Central memory CD8-positive, alpha-beta T cell (primary cell): ENCODE measurements around the gene MYOG.

Source experiments
- ATAC-seq: fragments of 150-1000 bp; cut with Tn5 transposase; replicated peaks from 2 replicates; pipeline ENCODE4 v1.10.0; 2022; ENCODE audit warnings: mild to moderate bottlenecking, moderate FRiP score, moderate number of reproducible peaks; ENCODE audit not compliant: poor library complexity, severe bottlenecking; ENCODE audit errors: extremely low read depth
- DNase-seq, 2 donors: peaks; one replicate each; pipeline ENCODE4 v3.0.0; 2021; ENCODE audit warnings: low spot score in 2 of 2
- H3K27ac Mint-ChIP-seq: one replicate; pipeline ENCODE4 v1.8.0; 2022; ENCODE audit warnings: low read depth, mild to moderate bottlenecking, moderate library complexity, mixed read lengths
- H3K27me3 Mint-ChIP-seq: one replicate; pipeline ENCODE4 v1.8.0; 2022; ENCODE audit warnings: mixed read lengths
- H3K36me3 Mint-ChIP-seq: one replicate; pipeline ENCODE4 v1.8.0; 2022; ENCODE audit warnings: mild to moderate bottlenecking, moderate library complexity, mixed read lengths; ENCODE audit not compliant: insufficient read depth
- H3K4me1 Mint-ChIP-seq: one replicate; pipeline ENCODE4 v1.8.0; 2022; ENCODE audit warnings: mixed read lengths
- H3K4me3 Mint-ChIP-seq: one replicate; pipeline ENCODE4 v1.8.0; 2022; ENCODE audit warnings: mild to moderate bottlenecking, moderate library complexity, mixed read lengths
- H3K9me3 Mint-ChIP-seq: one replicate; pipeline ENCODE4 v1.8.0; 2022; ENCODE audit warnings: mixed read lengths

The MYOG gene

DNA sequence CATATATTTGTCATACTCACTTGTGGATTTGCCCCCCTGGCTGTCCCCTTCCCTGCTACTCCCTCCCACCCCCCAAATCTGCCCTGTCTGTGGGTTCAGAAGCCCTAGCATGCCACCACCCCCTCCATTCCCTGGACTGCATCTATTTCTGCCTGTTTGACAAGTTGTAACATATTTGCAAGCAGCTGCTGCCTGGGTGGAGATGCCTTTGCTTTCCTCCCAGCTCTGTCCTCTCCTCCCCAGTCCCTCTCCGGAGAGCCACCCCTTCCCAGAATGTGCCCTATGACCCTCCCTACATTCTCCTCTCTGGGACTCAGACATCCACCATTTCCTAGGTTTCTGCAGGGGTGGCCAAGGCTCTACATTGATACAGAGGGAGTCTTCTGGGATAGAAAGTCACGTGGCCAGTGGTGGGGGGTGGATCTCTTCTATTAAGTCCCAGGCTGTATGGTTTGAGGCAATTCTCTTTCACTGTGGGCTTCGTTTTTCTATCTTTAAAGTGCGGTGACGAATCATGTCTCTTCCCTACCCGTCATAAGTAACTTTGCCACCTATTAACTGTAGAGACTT lies 6.0 kb upstream of the MYOG start:
- H3K4me3 Mint-ChIP-seq = no peak overlapping the region

DNA sequence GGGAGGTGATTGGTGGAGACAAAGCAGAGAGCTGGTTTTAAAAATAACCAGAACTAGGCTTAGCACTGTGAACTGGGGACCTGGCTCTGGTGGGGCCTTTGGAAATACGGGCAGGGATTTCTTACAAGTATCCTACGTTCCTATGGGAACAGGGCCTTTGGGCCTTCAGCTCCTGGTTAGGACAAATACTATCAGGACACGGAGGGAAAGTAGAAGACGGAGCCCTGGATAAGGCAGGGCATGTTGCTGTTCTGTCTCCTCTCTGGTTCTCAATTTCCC lies 5.3 kb upstream of the MYOG start:
- H3K9me3 Mint-ChIP-seq = peaks cover 18% of the 10 kb centered on the region
- DNase-seq (no peak), ATAC-seq (no peak)
- no peaks in the 10 kb centered on the region for H3K4me1 Mint-ChIP-seq
- H3K27ac Mint-ChIP-seq = no peak overlapping the region
- H3K4me3 Mint-ChIP-seq = no peak overlapping the region
- no peaks in the 10 kb centered on the region for H3K36me3 Mint-ChIP-seq
- H3K27me3 Mint-ChIP-seq = peaks cover 82% of the 10 kb centered on the region

More for the DNA sequence above, 6.0 kb upstream of the MYOG start:
- ATAC-seq (no peak), DNase-seq (peak in 1 of 2 donors; percentile 0)
- Mint-ChIP-seq H3K36me3 (no peaks in the 10 kb centered on the region), H3K4me1 (no peaks in the 10 kb centered on the region), H3K27me3 (peaks cover 82% of the 10 kb centered on the region), H3K9me3 (peaks cover 18% of the 10 kb centered on the region), H3K27ac (no peak overlapping the region)

DNA sequence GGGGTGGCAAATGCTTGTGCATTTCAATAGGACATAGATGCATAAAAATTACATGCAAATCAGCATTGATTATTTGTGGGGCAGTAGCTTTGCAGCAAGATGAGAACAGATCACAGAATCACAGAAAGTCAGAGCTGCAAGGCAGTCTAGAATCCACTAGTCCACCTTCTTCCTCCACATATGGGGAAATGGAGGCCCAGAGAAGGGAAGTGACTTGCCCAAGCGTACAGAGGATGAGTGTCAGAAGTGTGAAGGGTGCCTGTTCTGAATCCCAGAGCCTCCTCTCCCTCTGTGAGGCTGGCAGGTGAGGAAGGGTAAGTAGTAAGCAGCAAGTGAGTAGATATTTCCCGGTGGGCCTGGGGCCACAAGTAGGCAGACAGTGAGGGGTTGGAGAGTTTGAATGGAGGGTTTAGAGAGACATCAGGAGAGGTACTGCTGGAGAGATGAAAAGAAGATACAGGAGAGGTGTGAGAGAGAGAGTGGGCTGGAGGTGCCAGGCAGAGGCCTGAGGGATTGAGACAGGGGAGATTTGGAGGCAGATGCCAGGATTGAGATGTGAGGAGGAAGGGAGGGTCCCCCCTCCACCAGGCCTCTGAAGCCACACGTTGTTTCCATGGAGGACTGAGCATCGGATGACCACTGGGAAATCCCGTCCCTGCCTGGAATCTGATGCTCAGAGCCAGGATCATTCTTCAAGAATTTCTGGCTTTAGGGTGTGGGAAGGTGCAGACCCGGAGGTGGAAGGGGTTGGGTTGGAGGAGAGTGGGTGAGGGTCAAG lies 4.8 kb upstream of the MYOG start:
- peak in 1 of 2 donors; percentile 5 for DNase-seq
- Mint-ChIP-seq H3K4me3 (no peak overlapping the region), H3K36me3 (no peaks in the 10 kb centered on the region), H3K27me3 (peaks cover 77% of the 10 kb centered on the region), H3K27ac (no peak overlapping the region), H3K4me1 (no peaks in the 10 kb centered on the region), H3K9me3 (peaks cover 14% of the 10 kb centered on the region)
- no peak for ATAC-seq

DNA sequence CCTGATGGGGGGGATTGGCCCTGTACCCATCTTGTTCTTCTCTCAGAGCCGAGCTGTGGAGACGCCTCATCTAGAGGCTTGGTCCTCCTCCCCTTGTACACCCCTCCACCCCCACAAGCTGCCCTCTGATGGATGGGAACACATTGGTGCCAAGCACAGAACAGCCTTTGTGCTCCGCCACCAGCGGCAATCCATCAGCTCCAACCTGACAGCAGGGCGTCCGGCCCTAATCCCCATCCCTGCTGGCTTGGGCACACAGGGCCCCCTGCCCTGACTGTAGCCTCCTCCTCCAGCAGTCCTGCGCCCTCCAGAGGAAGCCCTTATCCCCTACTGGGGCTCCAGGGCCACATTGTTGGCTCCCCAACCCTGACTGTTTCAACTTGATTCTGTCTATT lies 3.8 kb upstream of the MYOG start:
- H3K4me1 Mint-ChIP-seq = no peaks in the 10 kb centered on the region
- peaks cover 5% of the 10 kb centered on the region for H3K9me3 Mint-ChIP-seq
- ATAC-seq (no peak), DNase-seq (no peak)
- no peaks in the 10 kb centered on the region for H3K36me3 Mint-ChIP-seq
- H3K27ac Mint-ChIP-seq = no peak overlapping the region
- no peak overlapping the region for H3K4me3 Mint-ChIP-seq
- H3K27me3 Mint-ChIP-seq = peaks cover 68% of the 10 kb centered on the region

DNA sequence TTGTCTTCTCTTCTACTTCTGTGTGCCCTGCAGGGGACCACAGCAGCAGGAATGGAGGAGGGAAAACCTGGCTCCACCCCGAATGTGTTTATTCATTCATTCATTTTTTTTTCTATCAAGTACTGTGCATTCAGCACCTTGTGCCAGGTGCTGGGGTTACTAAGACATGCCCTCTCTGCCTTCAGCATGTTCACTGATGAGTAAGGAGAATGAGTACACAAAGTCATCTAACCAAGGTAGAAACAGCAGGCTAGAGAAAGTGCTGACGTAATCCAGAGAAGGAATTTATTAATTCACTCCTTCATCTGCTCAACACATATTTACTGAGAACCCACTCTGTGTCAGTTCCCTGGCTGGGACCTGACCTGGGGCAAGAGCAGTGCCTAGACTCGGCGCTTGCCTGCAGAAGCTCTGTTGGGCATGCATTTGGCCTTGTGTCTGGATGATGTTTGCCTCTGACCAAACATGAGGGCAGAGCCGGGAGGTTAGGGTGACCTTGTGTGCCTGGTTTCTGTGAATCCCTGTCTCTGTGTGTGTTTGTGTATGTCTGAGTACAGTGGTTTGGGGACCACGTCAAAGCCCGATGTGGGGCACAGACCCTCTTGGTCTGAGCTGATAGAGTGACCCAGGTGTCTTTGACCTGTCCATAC lies 3.3 kb upstream of the MYOG start:
- ATAC-seq = no peak
- no peaks in the 10 kb centered on the region for H3K36me3 Mint-ChIP-seq
- H3K27me3 Mint-ChIP-seq = peaks cover 64% of the 10 kb centered on the region
- no peak for DNase-seq
- no peaks in the 10 kb centered on the region for H3K9me3 Mint-ChIP-seq
- H3K27ac Mint-ChIP-seq = no peak overlapping the region
- H3K4me3 Mint-ChIP-seq = no peak overlapping the region
- no peaks in the 10 kb centered on the region for H3K4me1 Mint-ChIP-seq

DNA sequence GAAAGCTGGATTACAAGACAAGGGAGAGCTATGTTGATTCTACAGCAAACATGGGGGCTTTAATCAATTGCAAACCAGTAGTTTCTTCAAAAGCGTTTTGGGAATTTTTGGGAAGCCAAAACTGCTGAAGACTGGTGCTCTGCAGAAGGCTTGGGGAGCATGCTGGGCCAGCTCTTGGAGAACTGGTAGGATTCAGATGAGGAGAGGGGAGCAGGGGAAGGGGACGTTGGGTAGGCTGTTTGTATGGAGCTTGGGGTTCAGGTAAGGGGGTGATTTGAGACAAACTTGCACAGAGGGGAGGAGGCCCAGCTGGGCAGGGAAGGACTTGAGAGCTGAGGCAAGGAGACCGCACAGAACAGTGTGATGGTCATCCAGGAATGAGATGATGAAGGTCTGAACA lies 2.6 kb upstream of the MYOG start:
- H3K4me3 Mint-ChIP-seq = no peak overlapping the region
- peaks cover 67% of the 10 kb centered on the region for H3K27me3 Mint-ChIP-seq
- no peaks in the 10 kb centered on the region for H3K9me3 Mint-ChIP-seq
- H3K36me3 Mint-ChIP-seq = no peaks in the 10 kb centered on the region
- no peak overlapping the region for H3K27ac Mint-ChIP-seq
- no peak for ATAC-seq
- DNase-seq = no peak
- H3K4me1 Mint-ChIP-seq = no peaks in the 10 kb centered on the region

DNA sequence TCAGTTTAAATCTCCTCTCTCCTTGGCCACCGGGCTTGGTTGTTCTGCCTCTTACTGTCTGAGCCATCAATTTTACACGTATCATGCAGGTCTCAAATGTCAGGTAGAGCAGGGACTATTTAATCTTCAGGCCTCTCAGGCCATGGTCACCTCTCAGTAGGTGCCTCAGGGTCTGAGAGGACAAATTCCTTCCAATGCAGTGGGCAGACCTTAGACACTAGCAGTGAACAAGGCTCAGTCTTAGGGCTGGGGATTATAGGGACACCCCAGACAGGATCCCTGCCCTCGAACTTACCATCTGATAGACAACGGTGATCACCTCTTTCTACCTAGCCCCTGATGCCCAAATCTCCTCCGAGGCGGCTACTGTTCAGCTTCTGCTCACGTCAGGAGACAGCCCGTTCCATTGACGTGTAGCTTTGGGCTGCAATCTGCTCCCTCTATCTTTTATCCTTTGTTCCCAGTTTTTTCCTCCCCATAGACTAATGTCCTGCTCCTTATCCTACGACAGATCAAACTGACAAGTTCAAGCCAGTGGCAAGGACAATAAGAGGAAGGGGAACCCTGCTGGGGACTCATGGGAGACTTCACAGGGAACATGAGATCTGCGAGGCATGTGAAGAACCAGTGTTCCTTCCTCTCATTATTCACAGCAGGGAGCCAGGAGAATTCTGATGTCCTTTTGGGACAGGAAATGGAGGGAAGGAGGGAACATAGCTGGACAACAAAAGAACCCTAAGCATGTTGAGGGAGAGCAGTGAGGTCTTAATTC lies 1.4 kb upstream of the MYOG start:
- no peak for ATAC-seq
- Mint-ChIP-seq H3K27me3 (peaks cover 67% of the 10 kb centered on the region), H3K36me3 (no peaks in the 10 kb centered on the region), H3K27ac (no peak overlapping the region), H3K4me3 (no peak overlapping the region), H3K9me3 (no peaks in the 10 kb centered on the region), H3K4me1 (no peaks in the 10 kb centered on the region)
- no peak for DNase-seq

DNA sequence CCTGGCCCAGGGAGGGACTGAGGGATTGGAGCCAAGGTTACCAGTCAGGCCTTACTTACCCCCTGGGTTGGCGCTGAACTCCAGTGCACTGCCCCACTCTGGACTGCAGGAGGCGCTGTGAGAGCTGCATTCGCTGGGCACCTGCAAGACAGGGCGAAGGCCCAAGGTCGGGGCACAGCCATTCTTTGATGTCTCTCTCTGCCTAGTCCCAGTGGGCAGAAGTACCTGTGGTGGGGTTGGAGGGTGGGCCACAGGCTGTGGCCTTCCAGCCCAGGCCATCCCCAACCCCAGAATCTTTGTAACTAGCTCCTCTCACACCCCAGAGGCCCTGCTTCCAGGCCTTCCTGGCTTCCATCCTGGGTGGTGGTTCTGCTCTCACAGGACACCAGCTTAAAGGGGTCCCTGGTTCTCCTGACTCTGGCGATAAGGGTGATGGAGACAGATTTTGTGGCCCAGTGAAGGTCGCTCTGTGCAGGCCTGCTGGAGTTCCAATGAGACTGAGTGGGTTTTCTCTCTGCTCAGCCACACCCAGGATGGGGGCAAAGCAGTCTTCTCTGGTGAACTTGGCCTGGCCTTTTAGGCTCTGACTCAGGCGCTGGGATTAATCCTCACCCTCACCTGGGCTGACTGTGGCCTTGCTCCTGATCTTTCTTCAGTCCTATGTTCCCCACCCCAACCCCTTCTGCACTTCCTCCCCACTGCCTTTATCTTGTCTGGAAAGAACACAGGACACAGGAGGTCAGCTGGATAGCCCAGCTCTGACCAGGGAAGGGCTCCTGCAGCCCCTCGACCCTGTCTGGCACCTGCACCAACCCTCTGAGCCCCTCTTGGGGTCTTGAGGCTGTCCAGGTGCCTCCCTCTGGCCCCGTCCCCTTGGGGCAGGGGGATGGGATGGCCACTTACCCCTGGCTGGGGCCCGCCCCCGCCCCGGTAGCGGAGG lies 954 bp downstream of the MYOG start:
- no peaks in the 10 kb centered on the region for H3K9me3 Mint-ChIP-seq
- no peaks in the 10 kb centered on the region for H3K36me3 Mint-ChIP-seq
- no peaks in the 10 kb centered on the region for H3K4me1 Mint-ChIP-seq
- no peak overlapping the region for H3K27ac Mint-ChIP-seq
- no peak overlapping the region for H3K4me3 Mint-ChIP-seq
- ATAC-seq (no peak), DNase-seq (no peak)
- peaks cover 69% of the 10 kb centered on the region for H3K27me3 Mint-ChIP-seq

DNA sequence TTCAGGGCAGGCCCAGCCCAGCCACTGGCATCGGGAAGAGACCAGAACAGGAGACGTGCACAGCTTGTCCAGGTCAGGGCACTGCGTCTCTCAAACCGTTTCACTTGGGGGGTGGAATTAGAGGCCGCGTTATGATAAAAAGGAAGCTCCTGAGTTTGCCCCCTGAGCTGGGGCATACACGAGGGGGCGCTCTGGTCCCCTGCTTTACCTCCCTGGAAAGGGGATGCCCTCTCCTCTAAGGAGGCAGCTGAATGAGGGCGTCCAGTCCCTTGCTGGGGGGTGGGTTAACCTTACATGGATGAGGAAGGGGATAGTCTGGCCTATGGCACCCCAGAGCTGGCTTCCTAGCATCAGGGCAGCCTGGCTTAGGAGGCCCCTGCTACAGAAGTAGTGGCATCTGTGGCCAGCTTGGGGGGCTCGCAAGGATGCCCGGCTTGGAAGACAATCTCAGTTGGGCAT lies 2.3 kb downstream of the MYOG start:
- ATAC-seq = no peak
- no peaks in the 10 kb centered on the region for H3K36me3 Mint-ChIP-seq
- no peak overlapping the region for H3K27ac Mint-ChIP-seq
- H3K9me3 Mint-ChIP-seq = no peaks in the 10 kb centered on the region
- no peak for DNase-seq
- no peaks in the 10 kb centered on the region for H3K4me1 Mint-ChIP-seq
- no peak overlapping the region for H3K4me3 Mint-ChIP-seq
- peaks cover 70% of the 10 kb centered on the region for H3K27me3 Mint-ChIP-seq

DNA sequence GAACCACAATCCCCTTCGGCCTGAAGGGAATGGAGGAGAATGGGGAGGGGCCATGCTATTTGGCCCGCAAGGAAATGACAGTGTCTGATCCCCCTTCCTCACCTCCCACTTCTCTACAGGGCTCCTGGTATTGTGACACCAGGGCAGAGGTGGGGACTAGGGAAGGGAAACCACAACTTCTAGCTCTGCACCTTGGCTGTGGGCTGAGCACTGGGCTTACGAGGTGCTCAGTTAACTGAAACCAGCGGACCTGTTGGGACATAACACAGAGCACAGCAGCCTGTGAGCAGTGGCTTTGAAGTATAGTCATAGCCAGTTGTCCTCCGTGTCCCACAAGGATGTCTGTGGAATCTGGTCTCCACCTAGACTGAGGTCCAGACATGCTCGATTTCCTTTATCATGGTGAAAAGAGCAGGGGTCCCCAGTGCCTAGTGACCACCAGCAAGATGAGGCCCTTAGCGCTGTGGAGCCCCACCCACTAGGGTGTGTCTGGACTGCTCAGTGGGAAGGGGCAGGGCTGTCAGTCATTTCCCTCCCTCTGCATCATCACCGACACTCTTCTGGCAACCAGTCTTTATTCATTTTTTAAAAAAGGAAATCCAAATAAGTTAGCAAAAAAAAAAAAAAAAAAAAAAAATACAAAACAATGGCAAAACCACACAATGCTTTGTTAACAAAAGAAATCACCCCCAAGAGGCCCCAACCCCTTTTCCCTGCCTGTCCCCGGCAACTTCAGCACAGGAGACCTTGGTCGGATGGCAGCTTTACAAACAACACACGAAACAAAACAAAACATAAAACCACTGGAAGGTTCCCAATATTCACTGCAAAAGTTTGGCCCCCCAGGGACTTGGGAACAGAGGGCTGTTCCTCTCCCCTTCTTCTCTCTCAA lies 3.0 kb downstream of the MYOG start:
- no peaks in the 10 kb centered on the region for H3K4me1 Mint-ChIP-seq
- H3K36me3 Mint-ChIP-seq = no peaks in the 10 kb centered on the region
- H3K4me3 Mint-ChIP-seq = no peak overlapping the region
- no peak overlapping the region for H3K27ac Mint-ChIP-seq
- no peaks in the 10 kb centered on the region for H3K9me3 Mint-ChIP-seq
- ATAC-seq = no peak
- no peak for DNase-seq
- H3K27me3 Mint-ChIP-seq = peaks cover 70% of the 10 kb centered on the region

DNA sequence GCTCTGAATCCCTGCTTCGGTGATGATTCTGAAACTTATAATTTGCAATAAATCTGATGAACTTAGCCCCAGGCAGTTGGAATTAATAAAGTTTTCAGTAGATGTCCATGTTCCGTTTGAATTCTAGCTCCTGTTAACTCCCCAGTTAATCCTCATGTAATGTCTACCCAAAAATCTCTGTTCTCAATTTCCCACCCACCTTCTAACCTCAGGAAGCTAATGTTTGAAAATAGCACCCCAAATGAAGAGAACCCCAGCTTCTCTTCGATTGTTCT lies 3.6 kb downstream of the MYOG start:
- Mint-ChIP-seq H3K27me3 (peaks cover 70% of the 10 kb centered on the region), H3K4me3 (no peak overlapping the region), H3K27ac (no peak overlapping the region), H3K36me3 (no peaks in the 10 kb centered on the region), H3K4me1 (no peaks in the 10 kb centered on the region), H3K9me3 (no peaks in the 10 kb centered on the region)
- DNase-seq (no peak), ATAC-seq (no peak)
